ENCODE results near the gene ENOX1.

- TF ChIP-seq CTCF (conservative IDR thresholded peaks at IDR 0.05; ENCODE audit: low read depth, low read length) (no peak), EZH2 (IDR thresholded peaks at IDR 0.05; ENCODE audit: low read length, unreplicated experiment) (no peak), EZH2phosphoT487 (IDR thresholded peaks at IDR 0.05; ENCODE audit: borderline replicate concordance, low read length) (no peak)
Observed at GRCh38 chr13:43363156-43363953, 423.4 kb downstream of the ENOX1 start.
